HTR-8/SVneo (cell line): ENCODE measurements around the gene EVPLL.
"Not testable (repeated sequence)": the region's sequence is repeated elsewhere in the genome, so short reads cannot be mapped to it uniquely, and the experiment has no call there.

Source experiments
- DNase-seq: peaks from one replicate; pipeline ENCODE4 v3.0.0; 2011; ENCODE audit warnings: low spot score, mixed read lengths; ENCODE audit not compliant: insufficient read length
- FAIRE-seq: peaks from 2 replicates; lab custom pipeline; 2011; peaks lifted over from hg19 to GRCh38; lab: Jason Lieb, UNC

EVPLL gene

DNA sequence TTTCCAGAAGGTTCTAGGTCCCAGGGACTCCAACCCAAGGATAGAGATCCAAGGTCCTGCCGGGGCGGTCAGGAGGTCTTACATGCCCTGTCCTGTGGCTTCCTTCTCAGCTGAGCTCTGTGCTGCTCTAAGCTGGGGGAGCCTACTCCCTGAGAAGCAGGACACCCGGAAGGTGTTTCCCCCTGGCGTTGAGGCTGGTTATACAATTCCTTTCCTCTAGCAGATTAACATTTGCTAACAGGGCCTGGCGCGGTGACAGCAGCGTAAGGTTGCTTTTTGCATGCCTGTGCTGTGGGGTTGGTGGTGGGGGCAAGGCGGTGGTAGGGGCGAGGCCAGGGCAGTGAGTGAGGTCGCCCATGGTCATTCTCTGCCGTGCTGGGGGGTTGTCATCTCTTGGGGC, 43.9 kb downstream of the EVPLL start:
- DNase-seq, FAIRE-seq: not testable (repeated sequence)

- not testable (repeated sequence) for FAIRE-seq, DNase-seq
Observed at GRCh38 chr17:18422464-18422863, 44.9 kb downstream of the EVPLL start.

DNA sequence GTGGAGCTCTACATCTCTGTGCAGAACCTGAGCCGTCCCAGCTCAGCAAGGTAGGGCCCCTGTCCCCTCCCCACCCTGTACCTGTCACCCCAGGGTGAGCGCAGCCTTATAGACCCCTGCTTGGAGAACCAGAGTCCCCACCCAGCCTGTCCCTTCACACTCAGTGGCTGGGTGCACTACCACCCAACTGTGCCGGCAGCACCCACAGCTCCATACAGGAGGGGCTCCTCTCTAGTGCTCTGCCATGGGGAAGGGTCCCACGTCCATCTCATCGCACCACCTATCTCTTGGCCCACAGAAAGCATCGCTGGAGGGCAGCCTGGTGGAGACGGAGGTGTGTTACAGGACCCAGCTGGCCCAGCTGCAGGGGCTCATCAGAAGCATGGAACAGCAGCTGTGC, 45.4 kb downstream of the EVPLL start:
- not testable (repeated sequence) for DNase-seq, FAIRE-seq

DNA sequence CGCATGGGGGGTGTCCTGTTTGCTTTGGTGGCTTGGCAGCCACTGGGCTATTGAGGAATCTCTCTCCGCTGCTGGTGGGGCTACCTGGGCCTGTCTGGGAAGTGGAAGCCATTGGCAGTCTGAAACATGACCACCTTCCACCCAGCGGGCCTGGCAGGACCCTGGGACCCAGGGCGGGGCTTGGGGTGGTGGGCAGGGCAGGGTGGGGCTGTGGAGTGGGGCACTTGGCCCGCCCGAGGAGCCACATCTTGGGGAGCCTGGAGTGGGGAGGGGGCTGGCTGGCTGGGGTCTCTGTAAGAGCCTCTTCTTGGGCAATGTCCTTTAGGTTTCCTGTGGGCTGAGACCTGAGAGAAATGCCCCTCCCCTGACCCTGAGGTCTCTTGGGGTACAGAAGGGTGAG, 48.0 kb downstream of the EVPLL start:
- DNase-seq, FAIRE-seq: not testable (repeated sequence)

DNA sequence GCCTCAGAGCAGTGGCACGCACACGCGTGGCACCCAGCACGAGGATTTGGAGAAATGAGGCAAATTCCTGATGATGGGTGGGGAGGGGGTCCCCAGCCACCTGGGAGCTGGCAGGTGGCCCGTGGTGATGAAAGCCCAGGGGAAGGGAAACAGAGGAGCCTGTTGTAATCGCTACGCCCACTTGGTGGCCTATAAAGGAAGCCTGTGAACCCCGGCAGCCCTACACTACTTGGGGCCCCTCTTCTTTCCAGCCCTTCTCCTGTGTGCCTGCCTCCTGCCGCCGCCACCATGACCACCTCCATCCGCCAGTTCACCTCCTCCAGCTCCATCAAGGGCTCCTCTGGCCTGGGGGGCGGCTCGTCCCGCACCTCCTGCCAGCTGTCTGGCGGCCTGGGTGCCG, 49.1 kb downstream of the EVPLL start:
- DNase-seq, FAIRE-seq: not testable (repeated sequence)

DNA sequence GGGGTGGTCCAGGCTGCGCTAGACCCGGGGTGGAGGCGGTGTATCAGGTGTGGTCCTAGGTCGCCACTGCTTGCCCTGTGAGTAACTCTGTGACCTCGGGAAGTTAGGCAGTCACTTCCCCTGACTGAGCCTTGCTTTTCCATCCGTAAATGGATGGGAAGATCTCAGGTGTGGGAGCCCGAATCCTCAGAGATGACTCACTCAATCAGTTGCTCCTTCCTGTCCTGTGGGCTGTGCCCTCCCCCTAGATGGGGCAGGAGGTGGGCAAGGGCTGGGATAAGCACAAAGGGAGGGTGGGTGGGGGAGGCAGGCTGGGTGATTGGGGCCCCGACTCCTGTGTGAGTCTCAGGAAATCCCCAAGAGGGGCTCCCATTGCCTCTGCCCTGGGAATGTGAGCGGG, 54.6 kb downstream of the EVPLL start:
- not testable (repeated sequence) for FAIRE-seq, DNase-seq
